ENCODE data around the gene EZR.
"Not testable (repeated sequence)": the region's sequence is repeated elsewhere in the genome, so short reads cannot be mapped to it uniquely, and the experiment has no call there.

Gene EZR

GRCh38 chr6:158832807-158833206 lies 13.6 kb upstream of the EZR start:
- H3K36me3 Mint-ChIP-seq; H3K4me1 Mint-ChIP-seq (ENCODE audit: low read depth); H3K4me3 Mint-ChIP-seq; H3K9me3 Mint-ChIP-seq (ENCODE audit: low read depth); H3K27me3 Mint-ChIP-seq; H3K27ac Mint-ChIP-seq: not testable (repeated sequence)

GRCh38 chr6:158832026-158832425 lies 12.9 kb upstream of the EZR start:
- no peaks in the 10 kb centered on the region for H3K36me3 Mint-ChIP-seq
- H3K4me1 Mint-ChIP-seq (ENCODE audit: low read depth) = peaks cover 2% of the 10 kb centered on the region

GRCh38 chr6:158831571-158831970 lies 12.4 kb upstream of the EZR start:
- H3K4me1 Mint-ChIP-seq (ENCODE audit: low read depth) = peaks cover 2% of the 10 kb centered on the region
- no peak overlapping the region for H3K27ac Mint-ChIP-seq
- no peaks in the 10 kb centered on the region for H3K27me3 Mint-ChIP-seq
- no peaks in the 10 kb centered on the region for H3K9me3 Mint-ChIP-seq (ENCODE audit: low read depth)
- no peaks in the 10 kb centered on the region for H3K36me3 Mint-ChIP-seq
- H3K4me3 Mint-ChIP-seq = no peak overlapping the region

More at GRCh38 chr6:158832026-158832425, 12.9 kb upstream of the EZR start:
- H3K27me3 Mint-ChIP-seq = no peaks in the 10 kb centered on the region
- H3K27ac Mint-ChIP-seq = no peak overlapping the region
- H3K4me3 Mint-ChIP-seq = no peak overlapping the region
- H3K9me3 Mint-ChIP-seq (ENCODE audit: low read depth) = no peaks in the 10 kb centered on the region

GRCh38 chr6:158830736-158831135 lies 11.6 kb upstream of the EZR start:
- Mint-ChIP-seq H3K36me3 (no peaks in the 10 kb centered on the region), H3K27ac (no peak overlapping the region), H3K27me3 (no peaks in the 10 kb centered on the region), H3K9me3 (ENCODE audit: low read depth) (no peaks in the 10 kb centered on the region), H3K4me1 (ENCODE audit: low read depth) (peaks cover 2% of the 10 kb centered on the region), H3K4me3 (no peak overlapping the region)

- H3K36me3 Mint-ChIP-seq = no peaks in the 10 kb centered on the region
- H3K4me1 Mint-ChIP-seq (ENCODE audit: low read depth) = peaks cover 1% of the 10 kb centered on the region
- no peaks in the 10 kb centered on the region for H3K9me3 Mint-ChIP-seq (ENCODE audit: low read depth)
- H3K27me3 Mint-ChIP-seq = no peaks in the 10 kb centered on the region
- H3K27ac Mint-ChIP-seq = no peak overlapping the region
- H3K4me3 Mint-ChIP-seq = no peak overlapping the region
Measured at GRCh38 chr6:158828807-158829206, 9.6 kb upstream of the EZR start.

GRCh38 chr6:158826819-158827501 lies 7.8 kb upstream of the EZR start:
- Mint-ChIP-seq H3K36me3 (no peaks in the 10 kb centered on the region), H3K9me3 (ENCODE audit: low read depth) (no peaks in the 10 kb centered on the region), H3K27ac (no peak overlapping the region), H3K4me3 (no peak overlapping the region), H3K27me3 (no peaks in the 10 kb centered on the region), H3K4me1 (ENCODE audit: low read depth) (peaks cover 9% of the 10 kb centered on the region)

GRCh38 chr6:158825951-158826306 lies 6.8 kb upstream of the EZR start:
- H3K4me3 Mint-ChIP-seq = no peak overlapping the region
- no peaks in the 10 kb centered on the region for H3K36me3 Mint-ChIP-seq
- H3K27ac Mint-ChIP-seq = no peak overlapping the region
- H3K27me3 Mint-ChIP-seq = no peaks in the 10 kb centered on the region
- H3K4me1 Mint-ChIP-seq (ENCODE audit: low read depth) = peaks cover 13% of the 10 kb centered on the region
- H3K9me3 Mint-ChIP-seq (ENCODE audit: low read depth) = no peaks in the 10 kb centered on the region

- peaks cover under 1% of the 10 kb centered on the region for H3K9me3 Mint-ChIP-seq (ENCODE audit: low read depth)
- no peak overlapping the region for H3K27ac Mint-ChIP-seq
- no peaks in the 10 kb centered on the region for H3K36me3 Mint-ChIP-seq
- no peak overlapping the region for H3K4me3 Mint-ChIP-seq
- no peaks in the 10 kb centered on the region for H3K27me3 Mint-ChIP-seq
- peaks cover 13% of the 10 kb centered on the region for H3K4me1 Mint-ChIP-seq (ENCODE audit: low read depth)
Measured at GRCh38 chr6:158825038-158825950, 6.1 kb upstream of the EZR start.

GRCh38 chr6:158823616-158824015 lies 4.4 kb upstream of the EZR start:
- H3K27ac Mint-ChIP-seq; H3K27me3 Mint-ChIP-seq; H3K9me3 Mint-ChIP-seq (ENCODE audit: low read depth); H3K4me3 Mint-ChIP-seq; H3K36me3 Mint-ChIP-seq: not testable (repeated sequence)
- peaks cover 17% of the 10 kb centered on the region for H3K4me1 Mint-ChIP-seq (ENCODE audit: low read depth)

GRCh38 chr6:158819977-158820622 lies 932 bp upstream of the EZR start:
- no peaks in the 10 kb centered on the region for H3K27me3 Mint-ChIP-seq
- peaks cover 39% of the 10 kb centered on the region for H3K4me1 Mint-ChIP-seq (ENCODE audit: low read depth)
- peaks cover 8% of the 10 kb centered on the region for H3K36me3 Mint-ChIP-seq
- H3K27ac Mint-ChIP-seq = peak overlapping the region; percentile 91
- peak overlapping the region; percentile 84 for H3K4me3 Mint-ChIP-seq
- peaks cover 5% of the 10 kb centered on the region for H3K9me3 Mint-ChIP-seq (ENCODE audit: low read depth)

- Mint-ChIP-seq H3K4me1 (ENCODE audit: low read depth) (peaks cover 53% of the 10 kb centered on the region), H3K9me3 (ENCODE audit: low read depth) (peaks cover 5% of the 10 kb centered on the region), H3K27ac (peak overlapping the region; percentile 46), H3K27me3 (no peaks in the 10 kb centered on the region), H3K36me3 (peaks cover 12% of the 10 kb centered on the region), H3K4me3 (peak overlapping the region; percentile 78)
Measured at GRCh38 chr6:158818581-158819212, 471 bp downstream of the EZR start.

GRCh38 chr6:158817728-158818580 lies 1.2 kb downstream of the EZR start:
- peak overlapping the region; percentile 96 for H3K27ac Mint-ChIP-seq
- peaks cover 16% of the 10 kb centered on the region for H3K36me3 Mint-ChIP-seq
- H3K27me3 Mint-ChIP-seq = no peaks in the 10 kb centered on the region
- H3K4me1 Mint-ChIP-seq (ENCODE audit: low read depth) = peaks cover 57% of the 10 kb centered on the region
- peak overlapping the region; percentile 99 for H3K4me3 Mint-ChIP-seq
- H3K9me3 Mint-ChIP-seq (ENCODE audit: low read depth) = peaks cover 5% of the 10 kb centered on the region

GRCh38 chr6:158816803-158817727 lies 2.1 kb downstream of the EZR start:
- H3K36me3 Mint-ChIP-seq = peaks cover 20% of the 10 kb centered on the region
- peaks cover 60% of the 10 kb centered on the region for H3K4me1 Mint-ChIP-seq (ENCODE audit: low read depth)
- H3K27me3 Mint-ChIP-seq = no peaks in the 10 kb centered on the region
- peak overlapping the region; percentile 99 for H3K4me3 Mint-ChIP-seq
- peak overlapping the region; percentile 96 for H3K27ac Mint-ChIP-seq
- H3K9me3 Mint-ChIP-seq (ENCODE audit: low read depth) = peaks cover 5% of the 10 kb centered on the region
